Measurements from ENCODE around the gene RAMACL. TPM values are rescaled to one million over a fixed set of nuclear protein-coding genes. Genes with fewer than 3 reads are reported as not detected.

RAMACL gene
- total RNA-seq, 2 donors from 2014 or later = 0.44 to 0.82 TPM

GRCh38 chr6:166597711-166598440, 11.4 kb upstream of the RAMACL start:
- H3K4me1 Mint-ChIP-seq = peaks cover 2% of the 10 kb centered on the region

GRCh38 chr6:166596776-166597507, 10.5 kb upstream of the RAMACL start:
- no peaks in the 10 kb centered on the region for H3K27me3 Mint-ChIP-seq
- H3K27ac Mint-ChIP-seq = no peak overlapping the region
- no peak overlapping the region for H3K4me3 Mint-ChIP-seq
- no peak for ATAC-seq
- DNase-seq = no peak
- H3K4me1 Mint-ChIP-seq = peaks cover 2% of the 10 kb centered on the region
- no peaks in the 10 kb centered on the region for H3K9me3 ChIP-seq (ENCODE audit: control insufficient read depth, low read length, poor library complexity, severe bottlenecking)
- H3K36me3 Mint-ChIP-seq (ENCODE audit: low read depth) = peaks cover 5% of the 10 kb centered on the region

More at GRCh38 chr6:166597711-166598440, 11.4 kb upstream of the RAMACL start:
- Mint-ChIP-seq H3K4me3 (no peak overlapping the region), H3K27ac (no peak overlapping the region), H3K27me3 (no peaks in the 10 kb centered on the region), H3K36me3 (ENCODE audit: low read depth) (peaks cover 5% of the 10 kb centered on the region)
- ATAC-seq (no peak), DNase-seq (no peak)
- H3K9me3 ChIP-seq (ENCODE audit: control insufficient read depth, low read length, poor library complexity, severe bottlenecking) = no peaks in the 10 kb centered on the region

GRCh38 chr6:166595949-166596348, 9.5 kb upstream of the RAMACL start:
- Mint-ChIP-seq H3K4me3 (no peak overlapping the region), H3K4me1 (peaks cover 2% of the 10 kb centered on the region), H3K27me3 (no peaks in the 10 kb centered on the region), H3K27ac (no peak overlapping the region), H3K36me3 (ENCODE audit: low read depth) (peaks cover 5% of the 10 kb centered on the region)
- H3K9me3 ChIP-seq (ENCODE audit: control insufficient read depth, low read length, poor library complexity, severe bottlenecking) = no peaks in the 10 kb centered on the region
- DNase-seq (no peak), ATAC-seq (no peak)

- H3K9me3 ChIP-seq (ENCODE audit: control insufficient read depth, low read length, poor library complexity, severe bottlenecking) = no peaks in the 10 kb centered on the region
- no peak for ATAC-seq
- Mint-ChIP-seq H3K27ac (no peak overlapping the region), H3K4me1 (peaks cover 2% of the 10 kb centered on the region), H3K4me3 (no peak overlapping the region), H3K36me3 (ENCODE audit: low read depth) (peaks cover 3% of the 10 kb centered on the region), H3K27me3 (no peaks in the 10 kb centered on the region)
- no peak for DNase-seq
Observed at GRCh38 chr6:166595061-166595780, 8.7 kb upstream of the RAMACL start.

- no peak overlapping the region for H3K27ac Mint-ChIP-seq
- peaks cover 3% of the 10 kb centered on the region for H3K36me3 Mint-ChIP-seq (ENCODE audit: low read depth)
- no peak for DNase-seq
- no peak overlapping the region for H3K4me3 Mint-ChIP-seq
- H3K4me1 Mint-ChIP-seq = peaks cover 4% of the 10 kb centered on the region
- no peaks in the 10 kb centered on the region for H3K9me3 ChIP-seq (ENCODE audit: control insufficient read depth, low read length, poor library complexity, severe bottlenecking)
- peaks cover 5% of the 10 kb centered on the region for H3K27me3 Mint-ChIP-seq
- ATAC-seq = no peak
Observed at GRCh38 chr6:166592821-166593220, 6.3 kb upstream of the RAMACL start.

GRCh38 chr6:166591961-166592520, 5.6 kb upstream of the RAMACL start:
- H3K9me3 ChIP-seq (ENCODE audit: control insufficient read depth, low read length, poor library complexity, severe bottlenecking) = no peaks in the 10 kb centered on the region
- Mint-ChIP-seq H3K27ac (no peak overlapping the region), H3K36me3 (ENCODE audit: low read depth) (peaks cover 3% of the 10 kb centered on the region), H3K4me3 (no peak overlapping the region), H3K27me3 (peaks cover 5% of the 10 kb centered on the region), H3K4me1 (peaks cover 4% of the 10 kb centered on the region)
- DNase-seq (no peak), ATAC-seq (no peak)

GRCh38 chr6:166591026-166591425, 4.5 kb upstream of the RAMACL start:
- ATAC-seq (no peak), DNase-seq (no peak)
- Mint-ChIP-seq H3K36me3 (ENCODE audit: low read depth) (no peaks in the 10 kb centered on the region), H3K27ac (no peak overlapping the region), H3K27me3 (peaks cover 5% of the 10 kb centered on the region), H3K4me1 (peaks cover 4% of the 10 kb centered on the region), H3K4me3 (no peak overlapping the region)
- H3K9me3 ChIP-seq (ENCODE audit: control insufficient read depth, low read length, poor library complexity, severe bottlenecking) = no peaks in the 10 kb centered on the region

GRCh38 chr6:166589786-166590574, 3.5 kb upstream of the RAMACL start:
- peaks cover 4% of the 10 kb centered on the region for H3K4me1 Mint-ChIP-seq
- no peaks in the 10 kb centered on the region for H3K36me3 Mint-ChIP-seq (ENCODE audit: low read depth)
- peaks cover 5% of the 10 kb centered on the region for H3K27me3 Mint-ChIP-seq
- no peaks in the 10 kb centered on the region for H3K9me3 ChIP-seq (ENCODE audit: control insufficient read depth, low read length, poor library complexity, severe bottlenecking)
- DNase-seq (no peak), ATAC-seq (no peak)
- H3K27ac Mint-ChIP-seq = peak overlapping the region; percentile 65
- no peak overlapping the region for H3K4me3 Mint-ChIP-seq

GRCh38 chr6:166589337-166589731, 2.9 kb upstream of the RAMACL start:
- Mint-ChIP-seq H3K27me3 (peaks cover 5% of the 10 kb centered on the region), H3K4me3 (no peak overlapping the region), H3K27ac (peak overlapping the region; percentile 65), H3K4me1 (peaks cover 4% of the 10 kb centered on the region), H3K36me3 (ENCODE audit: low read depth) (no peaks in the 10 kb centered on the region)
- no peaks in the 10 kb centered on the region for H3K9me3 ChIP-seq (ENCODE audit: control insufficient read depth, low read length, poor library complexity, severe bottlenecking)
- ATAC-seq = no peak
- no peak for DNase-seq

GRCh38 chr6:166588691-166589336, 2.3 kb upstream of the RAMACL start:
- Mint-ChIP-seq H3K4me3 (no peak overlapping the region), H3K4me1 (peaks cover 4% of the 10 kb centered on the region), H3K36me3 (ENCODE audit: low read depth) (no peaks in the 10 kb centered on the region), H3K27me3 (peaks cover 5% of the 10 kb centered on the region), H3K27ac (no peak overlapping the region)
- DNase-seq (no peak), ATAC-seq (no peak)
- H3K9me3 ChIP-seq (ENCODE audit: control insufficient read depth, low read length, poor library complexity, severe bottlenecking) = no peaks in the 10 kb centered on the region

GRCh38 chr6:166587631-166588413, 1.3 kb upstream of the RAMACL start:
- Mint-ChIP-seq H3K27me3 (peaks cover 5% of the 10 kb centered on the region), H3K4me3 (no peak overlapping the region), H3K4me1 (peaks cover 4% of the 10 kb centered on the region), H3K36me3 (ENCODE audit: low read depth) (no peaks in the 10 kb centered on the region), H3K27ac (no peak overlapping the region)
- DNase-seq (no peak), ATAC-seq (peak; percentile 49)
- H3K9me3 ChIP-seq (ENCODE audit: control insufficient read depth, low read length, poor library complexity, severe bottlenecking) = no peaks in the 10 kb centered on the region
